Mammary epithelial cell (primary cell): ENCODE measurements around the gene CWC27.

Experiments used
- CTCF ChIP-seq, 2 donors: IDR thresholded peaks in 1 of 2; conservative IDR thresholded peaks in 1 of 2; 2 replicates each; pipeline ENCODE4 v1.5.1; 2011 to 2012; ENCODE audit warnings: inconsistent platforms in 2 of 2, low read length in 2 of 2, mild to moderate bottlenecking in 2 of 2, control low read depth in 1 of 2, low read depth in 1 of 2; ENCODE audit not compliant: insufficient read depth in 1 of 2; ENCODE audit errors: extremely low read depth in 1 of 2
- EZH2 ChIP-seq: IDR thresholded peaks from 2 replicates; pipeline ENCODE4 v1.6.1; 2012; ENCODE audit warnings: low read length, inconsistent platforms, borderline replicate concordance

- no peak for TF ChIP-seq CTCF (conservative IDR thresholded peaks at IDR 0.05 in 1 of 2, IDR thresholded peaks at IDR 0.05 in 1 of 2; ENCODE audit: extremely low read depth in 1 of 2, insufficient read depth in 1 of 2, low read depth in 1 of 2, low read length in 2 of 2)
- no peak for TF ChIP-seq EZH2
Observed at GRCh38 chr5:64758901-64759300, 9.8 kb upstream of the CWC27 start.
